ENCODE measurements around the gene SDK1.

- TF ChIP-seq CTCF (IDR thresholded peaks at IDR 0.05 in 4 of 5, conservative IDR thresholded peaks at IDR 0.05 in 1 of 5) (no peak), POLR2A (IDR thresholded peaks at IDR 0.05) (no peak)
Measured at GRCh38 chr7:3910054-3910453, 609.0 kb downstream of the SDK1 start.
